A549 (cell line): Measurements from ENCODE around the gene CABP2. TPM values are rescaled to one million over a fixed set of nuclear protein-coding genes. Genes with fewer than 3 reads are reported as not detected.

Experiments
- ATAC-seq, 2 experiments: fragments of 200-7000 bp in 1 of 2; fragments of >200 bp in 1 of 2; cut with Nextera tagmentation in 1 of 2; cut with Tn5 transposase in 1 of 2; 3 replicates each; pipeline versions ENCODE4 v1.8.0 to v1.9.1; 2018 to 2020; ENCODE audit warnings: mild to moderate bottlenecking in 1 of 2, moderate library complexity in 1 of 2
- CTCF ChIA-PET: fragments of 300-600 bp; sonication (Branson Sonifier 250); formaldehyde crosslinking; extraction: SDS; loops from one replicate; lab custom pipeline; 2021; ENCODE audit warnings: antibody characterized with exemption, inconsistent platforms; lab: Yijun Ruan, JAX
- POLR2A ChIA-PET: fragments of 350-600 bp; formaldehyde crosslinking; extraction: SDS; loops from one replicate; lab custom pipeline; 2021; ENCODE audit warnings: antibody characterized with exemption, inconsistent platforms; lab: Yijun Ruan, JAX
- DNase-seq, 2 experiments: peaks; one replicate each; pipeline versions ENCODE4 v3.0.0 to v3.0.0-alpha.2; 2011 to 2016; ENCODE audit warnings: low read depth in 1 of 2, low spot score in 1 of 2
- FAIRE-seq: peaks from 2 replicates; lab custom pipeline; 2011; peaks lifted over from hg19 to GRCh38; lab: Jason Lieb, UNC
- H3K27ac ChIP-seq, 2 experiments: fragments of >200 bp; sonication (Bioruptor Twin); formaldehyde crosslinking; 3 replicates each; pipeline ENCODE4 v1.5.1; 2016 to 2017
- H3K4me1 ChIP-seq: fragments of >200 bp; sonication (Bioruptor Twin); formaldehyde crosslinking; 3 replicates; pipeline ENCODE4 v1.6.1; 2016
- H3K4me2 ChIP-seq: fragments of >200 bp; sonication (Bioruptor Twin); formaldehyde crosslinking; 3 replicates; pipeline ENCODE4 v1.6.1; 2016
- H3K4me3 ChIP-seq: fragments of >200 bp; sonication (Bioruptor Twin); formaldehyde crosslinking; 3 replicates; pipeline ENCODE4 v1.5.1; 2016
- H3K9me3 ChIP-seq: fragments of >200 bp; sonication (Bioruptor Twin); formaldehyde crosslinking; 3 replicates; pipeline ENCODE4 v1.6.1; 2016
- BHLHE40 ChIP-seq: IDR thresholded peaks from 2 replicates; pipeline ENCODE4 v1.6.1; 2012; ENCODE audit warnings: low read depth, low read length, inconsistent platforms
- CEBPB ChIP-seq, 2 experiments: fragments of >200 bp in 1 of 2; sonication (Bioruptor Twin) in 1 of 2; formaldehyde crosslinking in 1 of 2; IDR thresholded peaks; 2 replicates each; pipeline ENCODE4 v1.6.1; 2012 to 2016
- ESRRA ChIP-seq: fragments of 150-350 bp; IDR thresholded peaks from 2 replicates; pipeline ENCODE4 v1.6.1; 2014; ENCODE audit warnings: mild to moderate bottlenecking, low read length, borderline replicate concordance
- FOSL2 ChIP-seq, 2 experiments: fragments of 450-650 bp in 1 of 2; fragments of >200 bp in 1 of 2; sonication (Bioruptor Twin) in 1 of 2; formaldehyde crosslinking; IDR thresholded peaks; 2 replicates each; pipeline versions ENCODE4 v1.5.0 to v1.6.1; 2016 to 2020; ENCODE audit warnings: mild to moderate bottlenecking in 1 of 2, moderate library complexity in 1 of 2
- FOXS1 ChIP-seq: fragments of 250-450 bp; sonication (Bioruptor Pico); IDR thresholded peaks from 2 replicates; pipeline ENCODE4 v1.5.0; 2020; ENCODE audit warnings: mild to moderate bottlenecking, moderate library complexity
- HOXB13 ChIP-seq: fragments of 250-450 bp; sonication (Bioruptor Pico); IDR thresholded peaks from 2 replicates; pipeline ENCODE4 v1.5.0; 2020; ENCODE audit warnings: low read depth, mild to moderate bottlenecking, moderate library complexity
- KDM5A ChIP-seq: fragments of 200-600 bp; sonication (generic); IDR thresholded peaks from 2 replicates; pipeline ENCODE4 v1.6.1; 2016; ENCODE audit warnings: antibody characterized with exemption, mild to moderate bottlenecking
- MAZ ChIP-seq: fragments of 150-350 bp; IDR thresholded peaks from 2 replicates; pipeline ENCODE4 v1.6.1; 2014; ENCODE audit warnings: antibody characterized with exemption, low read depth, low read length, borderline replicate concordance
- PBX3 ChIP-seq: IDR thresholded peaks from 2 replicates; pipeline ENCODE4 v1.6.1; 2012
- RAD21 ChIP-seq, 2 experiments: fragments of >200 bp in 1 of 2; sonication (Bioruptor Twin) in 1 of 2; formaldehyde crosslinking in 1 of 2; IDR thresholded peaks in 1 of 2; conservative IDR thresholded peaks in 1 of 2; 2 replicates in 1 of 2; 3 replicates in 1 of 2; pipeline ENCODE4 v1.6.1; 2012 to 2018; ENCODE audit warnings: inconsistent platforms in 1 of 2
- RFX5 ChIP-seq: fragments of 450-650 bp; IDR thresholded peaks from 2 replicates; pipeline ENCODE4 v1.7.1; 2014; ENCODE audit warnings: antibody characterized with exemption, mild to moderate bottlenecking, moderate library complexity
- SMC3 ChIP-seq: fragments of >200 bp; sonication (Bioruptor Twin); formaldehyde crosslinking; IDR thresholded peaks from 3 replicates; pipeline ENCODE4 v1.6.1; 2018; ENCODE audit warnings: inconsistent platforms
- ZFP36 ChIP-seq: fragments of 450-650 bp; IDR thresholded peaks from 2 replicates; pipeline ENCODE4 v1.6.1; 2014; ENCODE audit warnings: borderline replicate concordance; ENCODE audit not compliant: partially characterized antibody
- ZNF302 ChIP-seq: fragments of 250-450 bp; sonication (Bioruptor Pico); IDR thresholded peaks from 2 replicates; pipeline ENCODE4 v1.9.0; 2021; ENCODE audit warnings: inconsistent platforms, mild to moderate bottlenecking, moderate library complexity
- ZSCAN20 ChIP-seq: fragments of 250-450 bp; sonication (Bioruptor Pico); IDR thresholded peaks from 2 replicates; pipeline ENCODE4 v1.8.0; 2022; ENCODE audit warnings: mild to moderate bottlenecking, moderate library complexity
- WGBS: methylation state at CpG from one replicate; pipeline ENCODE4 v1.1.6; 2017; ENCODE audit errors: missing lambda C conversion rate; 5-methylcytosine and 5-hydroxymethylcytosine counted together
- polyA minus RNA-seq: library from RNA; depleted of rRNA, polyadenylated mRNA; stranded (reverse); fragments of >200 nt; gene quantifications from 2 replicates; pipeline ENCODE4 v1.2.3, GENCODE V29; 2011; rRNA and poly(A)+ RNA removed
- polyA plus RNA-seq, 4 experiments: library from polyadenylated mRNA; depleted of rRNA in 3 of 4; stranded (reverse); fragments of >200 nt; fragmentation: RNase III in 1 of 4; extraction: RNeasy Plus Mini Kit Qiagen cat#74134 plus additional on column Dnase treatment in 1 of 4; gene quantifications; 2 replicates in 3 of 4; 3 replicates in 1 of 4; pipeline ENCODE4 v1.2.3, GENCODE V29; 2011 to 2017
- TF ChIP-seq, protein P1 (sequence below): IDR thresholded peaks from 2 replicates; pipeline ENCODE4 v1.6.1; 2012
- TF ChIP-seq, protein P2 (sequence below): fragments of >200 bp; sonication (Bioruptor Twin); formaldehyde crosslinking; IDR thresholded peaks from 3 replicates; pipeline ENCODE4 v1.5.1; 2016
- TF ChIP-seq, protein P3 (sequence below): fragments of 250-450 bp; sonication (Bioruptor Pico); IDR thresholded peaks from 2 replicates; pipeline ENCODE4 v1.5.0; 2021; ENCODE audit warnings: mild to moderate bottlenecking, moderate library complexity, borderline replicate concordance

The CABP2 gene
- polyA plus RNA-seq (2011; rRNA removed) (not detected in 2 replicates), polyA plus RNA-seq (2017; fragmentation: RNase III; extraction: RNeasy Plus Mini Kit Qiagen cat#74134 plus additional on column Dnase treatment) (not detected in 3 replicates), polyA minus RNA-seq (not detected in 2 replicates)
- not detected in 2 replicates for polyA plus RNA-seq (2012; cell fraction: cytosol; rRNA removed)
- not detected in 2 replicates for polyA plus RNA-seq (2012; cell fraction: nucleus; rRNA removed)

GRCh38 chr11:67522844-67523555 lies at the start of gene CABP2:
TSS of gene CABP2 (minus strand) at chr11:67523446. CDS start at chr11:67523326, 120 bp downstream.
- Histone ChIP-seq H3K4me3 (no peak within 1 kb of the TSS), H3K4me1 (no peaks in the 10 kb centered on the region), H3K27ac (no peak within 1 kb of the TSS), H3K9me3 (no peaks in the 10 kb centered on the region)
- CTCF ChIA-PET, result interaction anchor here (0.9 kb wide), 1 partner anchor 49 kb away, joined by 3 read pairs; no protein-coding TSS in a partner anchor
- TF ChIP-seq RAD21 (conservative IDR thresholded peaks at IDR 0.05 in 1 of 2, IDR thresholded peaks at IDR 0.05 in 1 of 2), result no peak
- TF ChIP-seq, all 56 proteins: peak for 0
- no peak for FAIRE-seq
- H3K4me2 ChIP-seq, result no peak within 1 kb of the TSS
- DNase-seq, result no peak
- POLR2A ChIA-PET, result no interaction called here
- WGBS, result 72% methylated on average over 12 of the region's 23 CpGs
- ATAC-seq, result peak in 1 of 2 experiments; percentile 32; a peak in 3 of 6 replicates

GRCh38 chr11:67572747-67573419 lies 49.6 kb upstream of the CABP2 start:
- peaks cover 13% of the 10 kb centered on the region for H3K4me1 ChIP-seq
- WGBS, result 29% methylated on average over 21 of the region's 21 CpGs
- POLR2A ChIA-PET, result interaction anchor here (1.0 kb wide), 1 partner anchor 11 kb away, joined by 4 read pairs; the partner anchor contains the start of gene GSTP1
- peak in 1 of 2 experiments; percentile 81 for DNase-seq
- TF ChIP-seq BHLHE40 (no peak), CEBPB (IDR thresholded peaks at IDR 0.05) (no peak), RAD21 (conservative IDR thresholded peaks at IDR 0.05 in 1 of 2, IDR thresholded peaks at IDR 0.05 in 1 of 2) (peak; percentile 80 to 85), RFX5 (no peak), ZSCAN20 (CRISPR knock-in tag) (no peak), KDM5A (no peak), FOSL2 (IDR thresholded peaks at IDR 0.05) (no peak), FOSL2 (CRISPR knock-in tag; IDR thresholded peaks at IDR 0.05) (peak; percentile 63), SMC3 (peak; percentile 73), ZNF302 (CRISPR knock-in tag) (no peak)
- TF ChIP-seq, protein P1, sequence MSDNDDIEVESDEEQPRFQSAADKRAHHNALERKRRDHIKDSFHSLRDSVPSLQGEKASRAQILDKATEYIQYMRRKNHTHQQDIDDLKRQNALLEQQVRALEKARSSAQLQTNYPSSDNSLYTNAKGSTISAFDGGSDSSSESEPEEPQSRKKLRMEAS, result 0 out of 2 replicates have a peak, but pooled peaks have one; percentile 27
- TF ChIP-seq, protein P2, sequence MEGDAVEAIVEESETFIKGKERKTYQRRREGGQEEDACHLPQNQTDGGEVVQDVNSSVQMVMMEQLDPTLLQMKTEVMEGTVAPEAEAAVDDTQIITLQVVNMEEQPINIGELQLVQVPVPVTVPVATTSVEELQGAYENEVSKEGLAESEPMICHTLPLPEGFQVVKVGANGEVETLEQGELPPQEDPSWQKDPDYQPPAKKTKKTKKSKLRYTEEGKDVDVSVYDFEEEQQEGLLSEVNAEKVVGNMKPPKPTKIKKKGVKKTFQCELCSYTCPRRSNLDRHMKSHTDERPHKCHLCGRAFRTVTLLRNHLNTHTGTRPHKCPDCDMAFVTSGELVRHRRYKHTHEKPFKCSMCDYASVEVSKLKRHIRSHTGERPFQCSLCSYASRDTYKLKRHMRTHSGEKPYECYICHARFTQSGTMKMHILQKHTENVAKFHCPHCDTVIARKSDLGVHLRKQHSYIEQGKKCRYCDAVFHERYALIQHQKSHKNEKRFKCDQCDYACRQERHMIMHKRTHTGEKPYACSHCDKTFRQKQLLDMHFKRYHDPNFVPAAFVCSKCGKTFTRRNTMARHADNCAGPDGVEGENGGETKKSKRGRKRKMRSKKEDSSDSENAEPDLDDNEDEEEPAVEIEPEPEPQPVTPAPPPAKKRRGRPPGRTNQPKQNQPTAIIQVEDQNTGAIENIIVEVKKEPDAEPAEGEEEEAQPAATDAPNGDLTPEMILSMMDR, result peak; percentile 88
- TF ChIP-seq, all 56 proteins: peak for 5
- no peak for FAIRE-seq
- peak overlapping the region; percentile 31 to 72; a peak in 4 of 6 replicates for H3K27ac ChIP-seq
- ATAC-seq, result peak; percentile 52 to 80; a peak in 4 of 6 replicates
- H3K4me2 ChIP-seq, result peak overlapping the region; percentile 80
- CTCF ChIA-PET, result interaction anchor here (0.7 to 5.1 kb wide), 27 partner anchors 8 to 174 kb away, joined by 3 to 65 read pairs (median 5); partner anchors contain the start of genes GSTP1 and NUDT8
- 0 out of 3 replicates have a peak overlapping the region, but pooled peaks have one; percentile 24 for H3K4me3 ChIP-seq
- H3K9me3 ChIP-seq, result no peaks in the 10 kb centered on the region

DNA sequence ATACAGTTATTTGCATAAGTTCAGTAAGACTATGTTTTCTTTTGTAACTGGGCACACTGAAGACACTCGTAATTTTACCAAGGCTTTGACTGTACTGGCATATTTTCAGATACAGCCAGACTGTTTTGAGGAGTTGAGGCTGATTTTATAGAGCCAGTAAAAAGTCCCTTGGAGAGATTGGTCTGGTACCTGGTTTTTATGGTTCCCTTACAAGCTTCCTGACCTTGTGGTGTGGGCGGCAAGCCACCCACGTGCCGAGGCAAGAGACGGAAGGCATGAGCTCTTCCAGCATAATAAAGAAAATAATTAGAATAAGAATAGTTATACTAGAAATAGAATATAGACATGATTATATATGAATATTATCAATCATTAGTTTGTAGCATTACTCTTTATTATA lies 49.1 kb upstream of the CABP2 start:
- Histone ChIP-seq H3K27ac (no peak overlapping the region), H3K4me1 (peaks cover 13% of the 10 kb centered on the region), H3K4me2 (no peak overlapping the region; the same call in 1 of the 3 replicates), H3K4me3 (no peak overlapping the region), H3K9me3 (no peaks in the 10 kb centered on the region)
- ChIA-PET CTCF (interaction anchor here (0.7 to 5.1 kb wide), 26 partner anchors 8 to 173 kb away, joined by 3 to 65 read pairs (median 4); partner anchors contain the start of genes GSTP1 and NUDT8), POLR2A (interaction anchor here (1.0 kb wide), 1 partner anchor 11 kb away, joined by 4 read pairs; the partner anchor contains the start of gene GSTP1)
- no peak for FAIRE-seq
- no peak for ATAC-seq
- WGBS, result 3% methylated on average over 5 of the region's 5 CpGs
- no peak for DNase-seq
- no peak for TF ChIP-seq ESRRA
- TF ChIP-seq RAD21 (conservative IDR thresholded peaks at IDR 0.05 in 1 of 2, IDR thresholded peaks at IDR 0.05 in 1 of 2), result no peak
- TF ChIP-seq, protein P1, result no peak
- TF ChIP-seq CEBPB (IDR thresholded peaks at IDR 0.05), result no peak
- no peak for TF ChIP-seq HOXB13 (CRISPR knock-in tag)
- no peak for TF ChIP-seq PBX3
- no peak for TF ChIP-seq MAZ
- TF ChIP-seq FOXS1 (CRISPR knock-in tag), result no peak
- no peak for TF ChIP-seq ZFP36
- no peak for TF ChIP-seq ZSCAN20 (CRISPR knock-in tag)
- TF ChIP-seq, protein P3, sequence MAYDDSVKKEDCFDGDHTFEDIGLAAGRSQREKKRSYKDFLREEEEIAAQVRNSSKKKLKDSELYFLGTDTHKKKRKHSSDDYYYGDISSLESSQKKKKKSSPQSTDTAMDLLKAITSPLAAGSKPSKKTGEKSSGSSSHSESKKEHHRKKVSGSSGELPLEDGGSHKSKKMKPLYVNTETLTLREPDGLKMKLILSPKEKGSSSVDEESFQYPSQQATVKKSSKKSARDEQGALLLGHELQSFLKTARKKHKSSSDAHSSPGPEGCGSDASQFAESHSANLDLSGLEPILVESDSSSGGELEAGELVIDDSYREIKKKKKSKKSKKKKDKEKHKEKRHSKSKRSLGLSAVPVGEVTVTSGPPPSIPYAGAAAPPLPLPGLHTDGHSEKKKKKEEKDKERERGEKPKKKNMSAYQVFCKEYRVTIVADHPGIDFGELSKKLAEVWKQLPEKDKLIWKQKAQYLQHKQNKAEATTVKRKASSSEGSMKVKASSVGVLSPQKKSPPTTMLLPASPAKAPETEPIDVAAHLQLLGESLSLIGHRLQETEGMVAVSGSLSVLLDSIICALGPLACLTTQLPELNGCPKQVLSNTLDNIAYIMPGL (CRISPR knock-in tag), result no peak
